ENCODE data around the gene PRKCH. TPM values are rescaled to one million over a fixed set of nuclear protein-coding genes. Genes with fewer than 3 reads are reported as not detected.

The PRKCH gene
- total and polyA plus RNA-seq, 10 of the 15 experiments (the other 5 are each of a cell fraction or from before 2014, with no cell fraction given) = 10.7 to 140 (median 33.2) TPM

DNA sequence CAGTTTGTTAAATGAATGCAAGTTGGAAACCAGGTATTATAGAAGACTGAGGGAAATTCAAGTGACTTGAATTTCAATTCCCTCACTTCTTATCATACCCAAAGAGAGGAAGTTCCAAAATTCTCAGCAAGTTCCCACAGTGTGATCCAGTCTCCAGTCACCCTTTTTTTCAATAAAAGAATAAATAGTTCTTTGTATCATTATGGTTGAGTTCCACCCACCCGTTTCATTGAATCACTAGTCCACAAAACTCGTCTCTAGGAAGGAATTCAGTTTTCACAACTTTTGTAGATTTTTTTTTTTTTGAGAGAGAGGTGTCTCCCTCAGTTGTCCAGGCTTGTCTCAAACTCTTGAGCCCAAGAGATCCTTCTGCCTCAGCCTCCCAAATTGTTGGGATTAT, 38.6 kb upstream of the PRKCH start:
- Histone ChIP-seq H3K9me3 (replicated peaks; ENCODE audit: control insufficient read depth, insufficient read depth, low read length) (no peaks in the 10 kb centered on the region; the same call in 2 of the 3 replicates), H2AFZ (ENCODE audit: control insufficient read depth, low read depth, low read length) (no peak overlapping the region), H3K9ac (ENCODE audit: control insufficient read depth, insufficient read depth, low read length) (no peak overlapping the region), H3K4me3 (no peak overlapping the region), H3K4me2 (ENCODE audit: control insufficient read depth, insufficient read depth) (no peak overlapping the region), H3K27ac (ENCODE audit: control insufficient read depth, insufficient read depth) (no peak overlapping the region), H3K36me3 (ENCODE audit: control insufficient read depth in 2 of 2, insufficient read depth in 2 of 2, low read length in 1 of 2) (no peaks in the 10 kb centered on the region), H3K27me3 (replicated peaks in 1 of 2; ENCODE audit: control insufficient read depth in 2 of 2, insufficient read depth in 2 of 2, low read length in 1 of 2) (peaks cover 2 to 20% of the 10 kb centered on the region in 2 experiments), H3K79me2 (ENCODE audit: control insufficient read depth, insufficient read depth, low read length) (no peaks in the 10 kb centered on the region), H4K20me1 (ENCODE audit: control insufficient read depth, insufficient read depth) (no peaks in the 10 kb centered on the region), H3K4me1 (ENCODE audit: control insufficient read depth, insufficient read depth, low read length) (no peaks in the 10 kb centered on the region)
- WGBS (ENCODE audit: insufficient coverage, insufficient replicate concordance, low lambda C conversion rate, missing lambda C conversion rate) = 65% methylated on average over 2 of the region's 2 CpGs
- DNase-seq (ENCODE audit: low read depth, low spot score) (no peak), ATAC-seq (no peak), FAIRE-seq (no peak)
- ChIA-PET POLR2A (interaction anchor here (0.5 kb wide), 1 partner anchor 551 kb away, joined by 5 read pairs; no protein-coding TSS in a partner anchor), RAD21 (ENCODE audit: unreplicated experiment) (no interaction called here), SMC1A (ENCODE audit: uncharacterized antibody, unreplicated experiment) (interaction anchor here (0.6 to 2.0 kb wide), 5 partner anchors 9 to 242 kb away, joined by 3 to 6 read pairs (median 3); no protein-coding TSS in a partner anchor), CTCF (interaction anchor here (0.6 to 5.9 kb wide), 6 partner anchors 13 to 844 kb away, joined by 3 to 83 read pairs (median 7); no protein-coding TSS in a partner anchor)
- no TSS peak for BruUV-seq (replicated peaks)
- TF ChIP-seq SPI1 (IDR thresholded peaks at IDR 0.05; ENCODE audit: borderline replicate concordance, insufficient read depth, low read depth, low read length) (no peak), ETV6 (conservative IDR thresholded peaks at IDR 0.05 in 1 of 2, IDR thresholded peaks at IDR 0.05 in 1 of 2; ENCODE audit: borderline replicate concordance in 1 of 2, low read depth in 1 of 2) (no peak), NBN (IDR thresholded peaks at IDR 0.05) (no peak), MEF2B (IDR thresholded peaks at IDR 0.05; ENCODE audit: partially characterized antibody, poor library complexity, severe bottlenecking) (no peak), CBFB (IDR thresholded peaks at IDR 0.05; ENCODE audit: low read depth) (no peak), IKZF1 (conservative IDR thresholded peaks at IDR 0.05) (no peak)
- intact Hi-C loops (cut with micrococcal nuclease; ENCODE audit: unreplicated experiment) (loop anchor here (10.0 kb wide), 1 partner anchor 842 kb away; no protein-coding TSS in a partner anchor), in situ Hi-C loops (cut with MboI) (no loop called here)

DNA sequence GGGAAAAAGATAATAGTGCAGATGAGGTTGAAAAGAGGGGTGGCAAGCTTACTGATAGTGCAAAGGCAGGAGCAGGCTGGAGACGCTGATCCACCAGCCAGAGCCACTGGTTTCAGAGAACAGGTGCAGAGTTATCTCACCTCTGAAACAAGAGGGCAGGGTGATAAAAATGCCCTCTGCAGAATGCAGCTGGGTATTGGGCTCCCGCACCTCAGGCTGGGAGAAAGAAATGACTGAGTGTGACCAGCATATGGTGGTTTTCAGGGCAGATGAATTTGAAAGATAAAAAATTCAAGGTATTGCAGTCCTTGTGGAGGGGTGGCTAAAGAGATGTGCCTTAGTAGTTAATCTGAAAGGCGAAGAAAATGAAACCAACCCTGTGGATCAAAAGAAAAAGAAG, 37.4 kb upstream of the PRKCH start:
- H3K27me3 ChIP-seq (replicated peaks in 1 of 2; ENCODE audit: control insufficient read depth in 2 of 2, insufficient read depth in 2 of 2, low read length in 1 of 2) = peaks cover 2 to 20% of the 10 kb centered on the region in 2 experiments
- no TSS peak for BruUV-seq (replicated peaks)
- no peaks in the 10 kb centered on the region for H4K20me1 ChIP-seq (ENCODE audit: control insufficient read depth, insufficient read depth)
- peak; percentile 46 for ATAC-seq
- no peak overlapping the region for H3K9ac ChIP-seq (ENCODE audit: control insufficient read depth, insufficient read depth, low read length)
- H2AFZ ChIP-seq (ENCODE audit: control insufficient read depth, low read depth, low read length) = no peak overlapping the region
- H3K4me2 ChIP-seq (ENCODE audit: control insufficient read depth, insufficient read depth) = no peak overlapping the region
- CTCF ChIA-PET = interaction anchor here (1.1 to 5.9 kb wide), 6 partner anchors 9 to 554 kb away, joined by 3 to 83 read pairs (median 4); no protein-coding TSS in a partner anchor
- intact Hi-C loops (cut with micrococcal nuclease; ENCODE audit: unreplicated experiment) = loop anchor here (10.0 kb wide), 1 partner anchor 841 kb away; no protein-coding TSS in a partner anchor
- WGBS (ENCODE audit: insufficient coverage, insufficient replicate concordance, low lambda C conversion rate, missing lambda C conversion rate) = 45% methylated on average over 3 of the region's 3 CpGs
- SMC1A ChIA-PET (ENCODE audit: uncharacterized antibody, unreplicated experiment) = interaction anchor here (1.0 to 2.0 kb wide), 4 partner anchors 9 to 553 kb away, joined by 3 to 6 read pairs (median 6); no protein-coding TSS in a partner anchor
- RAD21 ChIA-PET (ENCODE audit: unreplicated experiment) = interaction anchor here (1.3 kb wide), 1 partner anchor 9 kb away, joined by 3 read pairs; no protein-coding TSS in a partner anchor
- FAIRE-seq = no peak
- no peak for DNase-seq (ENCODE audit: low read depth, low spot score)
- H3K79me2 ChIP-seq (ENCODE audit: control insufficient read depth, insufficient read depth, low read length) = no peaks in the 10 kb centered on the region
- no peak overlapping the region for H3K4me3 ChIP-seq
- in situ Hi-C loops (cut with MboI) = no loop called here
- H3K9me3 ChIP-seq (replicated peaks; ENCODE audit: control insufficient read depth, insufficient read depth, low read length) = no peaks in the 10 kb centered on the region; the same call in 2 of the 3 replicates
- H3K36me3 ChIP-seq (ENCODE audit: control insufficient read depth in 2 of 2, insufficient read depth in 2 of 2, low read length in 1 of 2) = no peaks in the 10 kb centered on the region
- H3K4me1 ChIP-seq (ENCODE audit: control insufficient read depth, insufficient read depth, low read length) = no peaks in the 10 kb centered on the region
- POLR2A ChIA-PET = no interaction called here
- H3K27ac ChIP-seq (ENCODE audit: control insufficient read depth, insufficient read depth) = no peak overlapping the region
- TF ChIP-seq POLR2AphosphoS5 (IDR thresholded peaks at IDR 0.05; ENCODE audit: low read length) (no peak), SIX5 (IDR thresholded peaks at IDR 0.05; ENCODE audit: low read depth, low read length, severe bottlenecking) (no peak), EP300 (IDR thresholded peaks at IDR 0.05; ENCODE audit: borderline replicate concordance in 1 of 2, control insufficient read depth in 1 of 2, low read depth in 2 of 2, low read length in 2 of 2) (no peak), PAX8 (IDR thresholded peaks at IDR 0.05) (no peak), POU2F2 (IDR thresholded peaks at IDR 0.05; ENCODE audit: borderline replicate concordance, low read depth, low read length) (no peak), IKZF2 (IDR thresholded peaks at IDR 0.05) (no peak), TCF7 (IDR thresholded peaks at IDR 0.05; ENCODE audit: borderline replicate concordance) (no peak), NFXL1 (IDR thresholded peaks at IDR 0.05; ENCODE audit: borderline replicate concordance) (no peak), RBBP5 (conservative IDR thresholded peaks at IDR 0.05) (no peak), EED (IDR thresholded peaks at IDR 0.05; ENCODE audit: low read depth) (no peak)
- TF ChIP-seq, protein P1, sequence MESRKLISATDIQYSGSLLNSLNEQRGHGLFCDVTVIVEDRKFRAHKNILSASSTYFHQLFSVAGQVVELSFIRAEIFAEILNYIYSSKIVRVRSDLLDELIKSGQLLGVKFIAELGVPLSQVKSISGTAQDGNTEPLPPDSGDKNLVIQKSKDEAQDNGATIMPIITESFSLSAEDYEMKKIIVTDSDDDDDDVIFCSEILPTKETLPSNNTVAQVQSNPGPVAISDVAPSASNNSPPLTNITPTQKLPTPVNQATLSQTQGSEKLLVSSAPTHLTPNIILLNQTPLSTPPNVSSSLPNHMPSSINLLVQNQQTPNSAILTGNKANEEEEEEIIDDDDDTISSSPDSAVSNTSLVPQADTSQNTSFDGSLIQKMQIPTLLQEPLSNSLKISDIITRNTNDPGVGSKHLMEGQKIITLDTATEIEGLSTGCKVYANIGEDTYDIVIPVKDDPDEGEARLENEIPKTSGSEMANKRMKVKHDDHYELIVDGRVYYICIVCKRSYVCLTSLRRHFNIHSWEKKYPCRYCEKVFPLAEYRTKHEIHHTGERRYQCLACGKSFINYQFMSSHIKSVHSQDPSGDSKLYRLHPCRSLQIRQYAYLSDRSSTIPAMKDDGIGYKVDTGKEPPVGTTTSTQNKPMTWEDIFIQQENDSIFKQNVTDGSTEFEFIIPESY (IDR thresholded peaks at IDR 0.05) = no peak

Measured in GM12878 (cell line).